ENCODE measurements around the gene GABPB2.

- TF ChIP-seq CTCF (IDR thresholded peaks at IDR 0.05; ENCODE audit: low read length) (no peak), EZH2 (optimal IDR thresholded peaks at IDR 0.05; ENCODE audit: low read depth, low read length) (no peak)
Measured at GRCh38 chr1:151037032-151037431, 33.5 kb upstream of the GABPB2 start.
